Measurements from ENCODE around the gene TIE1. TPM values are rescaled to one million over a fixed set of nuclear protein-coding genes. Genes with fewer than 3 reads are reported as not detected.
A peak's percentile ranks its signal among the peaks of the same experiment; 100 is the strongest.

The TIE1 gene
- total and polyA plus RNA-seq, 2 of the 13 experiments (the other 11 are each of a cell fraction or from before 2014, with no cell fraction given): 0.58 to 0.84 TPM

DNA sequence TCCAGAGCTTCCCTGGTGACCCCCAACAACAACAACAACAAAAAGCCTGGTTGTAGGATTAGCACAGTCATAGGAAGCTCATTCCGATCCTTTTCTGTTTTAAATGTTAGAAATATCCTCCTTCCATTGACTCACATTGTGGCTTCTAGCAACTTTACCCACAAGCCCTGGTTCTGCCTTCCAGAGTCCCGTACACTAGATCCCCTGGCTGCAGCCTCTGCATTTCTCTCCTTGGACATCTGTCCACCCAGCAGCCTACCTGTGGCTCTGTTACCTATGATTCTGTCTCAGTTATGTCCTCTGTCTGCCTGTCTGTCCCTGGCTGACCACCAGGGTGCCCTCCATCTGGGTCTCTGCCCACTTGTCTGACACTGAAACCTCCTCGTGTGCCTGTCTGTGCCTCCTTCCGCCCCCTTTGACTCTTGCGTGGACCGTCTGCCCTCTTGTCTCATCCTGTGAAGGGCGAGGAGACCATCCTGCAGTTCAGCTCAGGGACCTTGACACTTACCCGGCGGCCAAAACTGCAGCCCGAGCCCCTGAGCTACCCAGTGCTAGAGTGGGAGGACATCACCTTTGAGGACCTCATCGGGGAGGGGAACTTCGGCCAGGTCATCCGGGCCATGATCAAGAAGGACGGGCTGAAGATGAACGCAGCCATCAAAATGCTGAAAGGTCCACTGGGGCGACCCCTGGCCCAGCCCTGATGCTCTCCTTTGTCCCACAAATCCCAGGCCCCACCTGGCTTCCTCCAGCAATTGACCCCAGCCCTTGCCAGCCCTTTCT, 16.1 kb downstream of the TIE1 start:
- Histone ChIP-seq H4K20me1 (ENCODE audit: insufficient read depth, low read length) (no peaks in the 10 kb centered on the region), H3K9ac (ENCODE audit: insufficient read depth, low read depth, low read length) (no peak overlapping the region), H3K27ac (ENCODE audit: extremely low read length, insufficient read depth, low read length) (no peak overlapping the region), H3K36me3 (replicated peaks in 1 of 2; ENCODE audit: control insufficient read depth in 1 of 2, insufficient read depth in 2 of 2, low read length in 2 of 2) (no peaks in the 10 kb centered on the region), H3K9me3 (ENCODE audit: low read length) (no peaks in the 10 kb centered on the region), H3K79me2 (ENCODE audit: insufficient read depth, low read length) (no peaks in the 10 kb centered on the region), H3K4me1 (ENCODE audit: insufficient read depth, low read length) (peaks cover 35% of the 10 kb centered on the region), H3K4me2 (ENCODE audit: low read depth, low read length) (no peak overlapping the region), H3K4me3 (replicated peaks in 1 of 3; ENCODE audit: insufficient read depth in 1 of 3, low read depth in 2 of 3, low read length in 3 of 3) (no peak overlapping the region), H2AFZ (ENCODE audit: low read length) (no peak overlapping the region), H3K27me3 (ENCODE audit: control insufficient read depth in 1 of 2, insufficient read depth in 2 of 2, low read length in 2 of 2) (peaks cover 7 to 32% of the 10 kb centered on the region in 2 experiments)
- in situ Hi-C loops (cut with HindIII; ENCODE audit: extremely low pct_ligation_motif_present, low pct_unique_long_range_greater_than_20kb) (no loop called here), intact Hi-C loops (cut with micrococcal nuclease; ENCODE audit: unreplicated experiment) (no loop called here)
- BruUV-seq (replicated peaks): no TSS peak
- DNase-seq (ENCODE audit: low spot score) (no peak), ATAC-seq (peak; percentile 56), FAIRE-seq (no peak)
- WGBS (ENCODE audit: low lambda C conversion rate): 51% methylated on average over 9 of the region's 16 CpGs
- ChIA-PET CTCF (ENCODE audit: low intra/inter-chr PET ratio, low total read pairs) (no interaction called here), POLR2A (interaction anchor here (1.1 kb wide), 1 partner anchor 42 kb away, joined by 3 read pairs; the partner anchor contains the start of gene CDC20)
- TF ChIP-seq, protein P1, sequence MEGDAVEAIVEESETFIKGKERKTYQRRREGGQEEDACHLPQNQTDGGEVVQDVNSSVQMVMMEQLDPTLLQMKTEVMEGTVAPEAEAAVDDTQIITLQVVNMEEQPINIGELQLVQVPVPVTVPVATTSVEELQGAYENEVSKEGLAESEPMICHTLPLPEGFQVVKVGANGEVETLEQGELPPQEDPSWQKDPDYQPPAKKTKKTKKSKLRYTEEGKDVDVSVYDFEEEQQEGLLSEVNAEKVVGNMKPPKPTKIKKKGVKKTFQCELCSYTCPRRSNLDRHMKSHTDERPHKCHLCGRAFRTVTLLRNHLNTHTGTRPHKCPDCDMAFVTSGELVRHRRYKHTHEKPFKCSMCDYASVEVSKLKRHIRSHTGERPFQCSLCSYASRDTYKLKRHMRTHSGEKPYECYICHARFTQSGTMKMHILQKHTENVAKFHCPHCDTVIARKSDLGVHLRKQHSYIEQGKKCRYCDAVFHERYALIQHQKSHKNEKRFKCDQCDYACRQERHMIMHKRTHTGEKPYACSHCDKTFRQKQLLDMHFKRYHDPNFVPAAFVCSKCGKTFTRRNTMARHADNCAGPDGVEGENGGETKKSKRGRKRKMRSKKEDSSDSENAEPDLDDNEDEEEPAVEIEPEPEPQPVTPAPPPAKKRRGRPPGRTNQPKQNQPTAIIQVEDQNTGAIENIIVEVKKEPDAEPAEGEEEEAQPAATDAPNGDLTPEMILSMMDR (CRISPR knock-in tag; IDR thresholded peaks at IDR 0.05): peak; percentile 31
- TF ChIP-seq SYNCRIP (IDR thresholded peaks at IDR 0.05; ENCODE audit: insufficient read depth, low read depth, low read length) (no peak), BCL6 (CRISPR knock-in tag; IDR thresholded peaks at IDR 0.05) (no peak)
- TF ChIP-seq, protein P2, sequence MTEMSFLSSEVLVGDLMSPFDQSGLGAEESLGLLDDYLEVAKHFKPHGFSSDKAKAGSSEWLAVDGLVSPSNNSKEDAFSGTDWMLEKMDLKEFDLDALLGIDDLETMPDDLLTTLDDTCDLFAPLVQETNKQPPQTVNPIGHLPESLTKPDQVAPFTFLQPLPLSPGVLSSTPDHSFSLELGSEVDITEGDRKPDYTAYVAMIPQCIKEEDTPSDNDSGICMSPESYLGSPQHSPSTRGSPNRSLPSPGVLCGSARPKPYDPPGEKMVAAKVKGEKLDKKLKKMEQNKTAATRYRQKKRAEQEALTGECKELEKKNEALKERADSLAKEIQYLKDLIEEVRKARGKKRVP (CRISPR knock-in tag; IDR thresholded peaks at IDR 0.05): no peak
- TF ChIP-seq, protein P3, sequence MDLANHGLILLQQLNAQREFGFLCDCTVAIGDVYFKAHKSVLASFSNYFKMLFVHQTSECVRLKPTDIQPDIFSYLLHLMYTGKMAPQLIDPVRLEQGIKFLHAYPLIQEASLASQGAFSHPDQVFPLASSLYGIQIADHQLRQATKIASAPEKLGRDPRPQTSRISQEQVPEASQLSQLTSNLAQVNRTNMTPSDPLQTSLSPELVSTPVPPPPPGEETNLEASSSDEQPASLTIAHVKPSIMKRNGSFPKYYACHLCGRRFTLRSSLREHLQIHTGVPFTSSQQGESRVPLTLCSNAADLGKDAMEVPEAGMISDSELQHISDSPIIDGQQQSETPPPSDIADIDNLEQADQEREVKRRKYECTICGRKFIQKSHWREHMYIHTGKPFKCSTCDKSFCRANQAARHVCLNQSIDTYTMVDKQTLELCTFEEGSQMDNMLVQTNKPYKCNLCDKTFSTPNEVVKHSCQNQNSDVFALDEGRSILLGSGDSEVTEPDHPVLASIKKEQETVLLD (CRISPR knock-in tag; IDR thresholded peaks at IDR 0.05; ENCODE audit: low read depth): no peak

Data from HepG2 (cell line).